ENCODE results near the gene ARHGEF4.

ARHGEF4 gene

GRCh38 chr2:131085646-131086045 is 248.9 kb downstream of the ARHGEF4 start:
- no peak overlapping the region for H3K9ac ChIP-seq (ENCODE audit: low read length)
- no peak overlapping the region for H2AFZ ChIP-seq (ENCODE audit: low read length)
- no peaks in the 10 kb centered on the region for H3K9me3 ChIP-seq (replicated peaks; ENCODE audit: insufficient read depth, low read length)
- no peaks in the 10 kb centered on the region for H3F3A ChIP-seq (ENCODE audit: insufficient read depth, low read length)
- TF ChIP-seq CTCF (IDR thresholded peaks at IDR 0.05; ENCODE audit: low read length) (no peak), EZH2 (optimal IDR thresholded peaks at IDR 0.05; ENCODE audit: low read depth, low read length) (no peak), EZH2phosphoT487 (IDR thresholded peaks at IDR 0.05; ENCODE audit: low read length) (no peak)
- H3K4me3 ChIP-seq (ENCODE audit: low read length), result no peak overlapping the region
- no peaks in the 10 kb centered on the region for H3K27me3 ChIP-seq (replicated peaks; ENCODE audit: insufficient read depth, low read length)
- peaks cover 18% of the 10 kb centered on the region for H3K36me3 ChIP-seq (replicated peaks; ENCODE audit: insufficient read depth, low read length)
- H3K4me2 ChIP-seq (ENCODE audit: low read depth, low read length), result no peak overlapping the region
- peaks cover 97% of the 10 kb centered on the region for H3K79me2 ChIP-seq (ENCODE audit: low read length)
- no peak overlapping the region for H3K27ac ChIP-seq (ENCODE audit: low read length)
- no peaks in the 10 kb centered on the region for H3K9me2 ChIP-seq (replicated peaks; ENCODE audit: insufficient read depth, low read length)
- DNase-seq, result no peak
- H4K20me1 ChIP-seq (ENCODE audit: insufficient read depth, low read length), result peaks cover 33% of the 10 kb centered on the region
- no peaks in the 10 kb centered on the region for H3K4me1 ChIP-seq (ENCODE audit: low read length)

GRCh38 chr2:131092458-131093005 is 255.8 kb downstream of the ARHGEF4 start:
- Histone ChIP-seq H3K4me2 (ENCODE audit: low read depth, low read length) (peak overlapping the region; percentile 51), H3K4me1 (ENCODE audit: low read length) (peaks cover 3% of the 10 kb centered on the region; the same call in 1 of the 2 replicates), H3K9ac (ENCODE audit: low read length) (peak overlapping the region; percentile 57), H3K27ac (ENCODE audit: low read length) (peak overlapping the region; percentile 42; the same call in 1 of the 2 replicates), H3K9me3 (replicated peaks; ENCODE audit: insufficient read depth, low read length) (no peaks in the 10 kb centered on the region), H3F3A (ENCODE audit: insufficient read depth, low read length) (peaks cover 17% of the 10 kb centered on the region; the same call in 1 of the 2 replicates), H2AFZ (ENCODE audit: low read length) (no peak overlapping the region), H3K9me2 (replicated peaks; ENCODE audit: insufficient read depth, low read length) (no peaks in the 10 kb centered on the region), H3K36me3 (replicated peaks; ENCODE audit: insufficient read depth, low read length) (no peaks in the 10 kb centered on the region; the same call in 1 of the 2 replicates), H4K20me1 (ENCODE audit: insufficient read depth, low read length) (no peaks in the 10 kb centered on the region; the same call in 1 of the 2 replicates), H3K4me3 (ENCODE audit: low read length) (peak overlapping the region; percentile 60), H3K79me2 (ENCODE audit: low read length) (peaks cover 53% of the 10 kb centered on the region), H3K27me3 (replicated peaks; ENCODE audit: insufficient read depth, low read length) (no peaks in the 10 kb centered on the region)
- TF ChIP-seq CTCF (IDR thresholded peaks at IDR 0.05; ENCODE audit: low read length), result no peak
- no peak for TF ChIP-seq EZH2phosphoT487 (IDR thresholded peaks at IDR 0.05; ENCODE audit: low read length)
- TF ChIP-seq EZH2 (optimal IDR thresholded peaks at IDR 0.05; ENCODE audit: low read depth, low read length), result no peak
- no peak for DNase-seq

- TF ChIP-seq EZH2phosphoT487 (IDR thresholded peaks at IDR 0.05; ENCODE audit: low read length) (no peak), EZH2 (optimal IDR thresholded peaks at IDR 0.05; ENCODE audit: low read depth, low read length) (no peak), CTCF (IDR thresholded peaks at IDR 0.05; ENCODE audit: low read length) (no peak)
- Histone ChIP-seq H3K4me3 (ENCODE audit: low read length) (peak within 1 kb of the TSS; percentile 72), H2AFZ (ENCODE audit: low read length) (peak within 1 kb of the TSS; percentile 74), H3K9me2 (replicated peaks; ENCODE audit: insufficient read depth, low read length) (no peaks in the 10 kb centered on the region), H3K9ac (ENCODE audit: low read length) (peak within 1 kb of the TSS; percentile 80), H3K4me1 (ENCODE audit: low read length) (peaks cover 3% of the 10 kb centered on the region; the same call in 1 of the 2 replicates), H3K27ac (ENCODE audit: low read length) (peak within 1 kb of the TSS; percentile 82), H4K20me1 (ENCODE audit: insufficient read depth, low read length) (no peaks in the 10 kb centered on the region; the same call in 1 of the 2 replicates), H3K79me2 (ENCODE audit: low read length) (peaks cover 47% of the 10 kb centered on the region), H3F3A (ENCODE audit: insufficient read depth, low read length) (peaks cover 17% of the 10 kb centered on the region; the same call in 1 of the 2 replicates), H3K4me2 (ENCODE audit: low read depth, low read length) (peak within 1 kb of the TSS; percentile 61), H3K27me3 (replicated peaks; ENCODE audit: insufficient read depth, low read length) (no peaks in the 10 kb centered on the region), H3K9me3 (replicated peaks; ENCODE audit: insufficient read depth, low read length) (no peaks in the 10 kb centered on the region), H3K36me3 (replicated peaks; ENCODE audit: insufficient read depth, low read length) (no peaks in the 10 kb centered on the region; the same call in 1 of the 2 replicates)
- peak; percentile 94 for DNase-seq
Measured at GRCh38 chr2:131093006-131093695, 256.4 kb downstream of the ARHGEF4 start, which contains the start of gene FAM168B. Gene FAM168B, minus strand, starts transcription at chr2:131093460. Its CDS starts 10,814 bp downstream, at chr2:131082646.
